Measurements from ENCODE around the gene AOPEP. TPM values are rescaled to one million over a fixed set of nuclear protein-coding genes. Genes with fewer than 3 reads are reported as not detected.

Gene AOPEP
- polyA plus RNA-seq, 2 of the 4 experiments (the other 2 are of a cell fraction): 226 to 266 TPM

DNA sequence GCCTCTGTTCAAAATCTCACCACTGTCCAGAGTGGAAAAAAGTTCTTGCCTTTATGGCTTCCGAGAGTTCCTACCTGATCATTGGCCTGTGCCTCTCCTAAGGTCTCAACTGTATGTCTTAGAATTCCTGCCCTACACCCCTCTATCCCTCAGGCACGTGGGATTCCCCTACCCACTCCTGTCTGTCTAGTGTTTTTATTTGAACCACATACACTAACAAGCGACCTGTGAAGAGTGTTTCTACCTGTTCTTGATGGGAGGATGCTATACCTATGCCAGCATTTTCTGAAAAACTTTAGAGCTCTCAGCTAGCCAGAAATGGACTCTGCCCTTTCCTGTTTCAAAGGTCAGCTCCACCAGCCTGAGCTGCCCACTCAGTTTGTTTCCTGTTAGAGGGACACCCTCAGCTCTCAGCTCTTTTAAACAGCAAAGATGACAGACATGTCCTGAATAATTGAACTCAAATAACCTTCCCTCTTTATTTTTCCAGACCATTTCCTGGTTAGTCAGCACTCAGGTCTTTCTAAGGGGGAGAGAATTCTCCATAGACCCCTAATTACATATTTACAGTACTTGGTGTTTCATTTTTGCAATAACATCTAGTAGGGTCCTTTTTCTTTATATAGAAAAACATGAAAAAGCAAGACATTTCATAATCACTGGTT is 214.8 kb downstream of the AOPEP start (continued):
- TF ChIP-seq, protein P1, sequence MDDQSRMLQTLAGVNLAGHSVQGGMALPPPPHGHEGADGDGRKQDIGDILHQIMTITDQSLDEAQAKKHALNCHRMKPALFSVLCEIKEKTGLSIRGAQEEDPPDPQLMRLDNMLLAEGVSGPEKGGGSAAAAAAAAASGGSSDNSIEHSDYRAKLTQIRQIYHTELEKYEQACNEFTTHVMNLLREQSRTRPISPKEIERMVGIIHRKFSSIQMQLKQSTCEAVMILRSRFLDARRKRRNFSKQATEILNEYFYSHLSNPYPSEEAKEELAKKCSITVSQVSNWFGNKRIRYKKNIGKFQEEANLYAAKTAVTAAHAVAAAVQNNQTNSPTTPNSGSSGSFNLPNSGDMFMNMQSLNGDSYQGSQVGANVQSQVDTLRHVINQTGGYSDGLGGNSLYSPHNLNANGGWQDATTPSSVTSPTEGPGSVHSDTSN (IDR thresholded peaks at IDR 0.05): no peak
- 0 out of 2 replicates have a peak, but pooled peaks have one; percentile 62 for TF ChIP-seq HOXB5 (CRISPR knock-in tag; IDR thresholded peaks at IDR 0.05)
- peak; percentile 57 to 70; a peak in 1 of 5 replicates for TF ChIP-seq JUN (IDR thresholded peaks at IDR 0.05)
- peak; percentile 25; the same call in 1 of the 2 replicates for TF ChIP-seq FOSL2 (IDR thresholded peaks at IDR 0.05)
- TF ChIP-seq FOSL2 (CRISPR knock-in tag; IDR thresholded peaks at IDR 0.05): peak; percentile 77
- 0 out of 2 replicates have a peak, but pooled peaks have one; percentile 56 for TF ChIP-seq ESRRA (IDR thresholded peaks at IDR 0.05; ENCODE audit: borderline replicate concordance, low read length)
- TF ChIP-seq FOXS1 (CRISPR knock-in tag; IDR thresholded peaks at IDR 0.05): 0 out of 2 replicates have a peak, but pooled peaks have one; percentile 36
- peak; percentile 73 to 75; a peak in 3 of 5 replicates for TF ChIP-seq EP300 (IDR thresholded peaks at IDR 0.05)
- TF ChIP-seq GATA3 (IDR thresholded peaks at IDR 0.05; ENCODE audit: borderline replicate concordance): peak; percentile 80

GRCh38 chr9:94944626-94945025 is 218.1 kb downstream of the AOPEP start:
- FAIRE-seq (no peak), DNase-seq (ENCODE audit: low read depth in 1 of 2, low spot score in 1 of 2) (no peak), ATAC-seq (no peak)
- POLR2A ChIA-PET: no interaction called here
- H3K4me1 ChIP-seq: peaks cover 73% of the 10 kb centered on the region
- WGBS (ENCODE audit: missing lambda C conversion rate): 92% methylated on average over 1 of the region's 1 CpG
- TF ChIP-seq, protein P2, sequence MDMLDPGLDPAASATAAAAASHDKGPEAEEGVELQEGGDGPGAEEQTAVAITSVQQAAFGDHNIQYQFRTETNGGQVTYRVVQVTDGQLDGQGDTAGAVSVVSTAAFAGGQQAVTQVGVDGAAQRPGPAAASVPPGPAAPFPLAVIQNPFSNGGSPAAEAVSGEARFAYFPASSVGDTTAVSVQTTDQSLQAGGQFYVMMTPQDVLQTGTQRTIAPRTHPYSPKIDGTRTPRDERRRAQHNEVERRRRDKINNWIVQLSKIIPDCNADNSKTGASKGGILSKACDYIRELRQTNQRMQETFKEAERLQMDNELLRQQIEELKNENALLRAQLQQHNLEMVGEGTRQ (IDR thresholded peaks at IDR 0.05): no peak
- peak; percentile 48 to 61; a peak in 1 of 4 replicates for TF ChIP-seq CEBPB (IDR thresholded peaks at IDR 0.05)
- H3K4me3 ChIP-seq: no peak overlapping the region
- peak overlapping the region; percentile 92 to 93 for H3K27ac ChIP-seq
- H3K9me3 ChIP-seq: no peaks in the 10 kb centered on the region
- H3K4me2 ChIP-seq: peak overlapping the region; percentile 45; the same call in 2 of the 3 replicates
- CTCF ChIA-PET: interaction anchor here (1.4 kb wide), 1 partner anchor 11 kb away, joined by 3 read pairs; no protein-coding TSS in a partner anchor

GRCh38 chr9:94945197-94946144 is 219.0 kb downstream of the AOPEP start:
- Histone ChIP-seq H3K4me1 (peaks cover 73% of the 10 kb centered on the region), H3K9me3 (no peaks in the 10 kb centered on the region), H3K4me3 (no peak overlapping the region), H3K4me2 (peak overlapping the region; percentile 45), H3K27ac (peak overlapping the region; percentile 92 to 93)
- ATAC-seq (peak; percentile 77 to 80), DNase-seq (ENCODE audit: low read depth in 1 of 2, low spot score in 1 of 2) (peak; percentile 61 to 81), FAIRE-seq (no peak)
- ChIA-PET CTCF (interaction anchor here (0.6 to 1.4 kb wide), 3 partner anchors 9 to 33 kb away, joined by 3 read pairs; no protein-coding TSS in a partner anchor), POLR2A (interaction anchor here (1.0 kb wide), 1 partner anchor 58 kb away, joined by 3 read pairs; no protein-coding TSS in a partner anchor)
- 23% methylated on average over 14 of the region's 14 CpGs for WGBS (ENCODE audit: missing lambda C conversion rate)
- TF ChIP-seq RFX5 (IDR thresholded peaks at IDR 0.05): no peak; the same call in 1 of the 2 replicates
- no peak; a peak in 1 of 5 replicates for TF ChIP-seq RAD21 (conservative IDR thresholded peaks at IDR 0.05 in 1 of 2, IDR thresholded peaks at IDR 0.05 in 1 of 2)
- no peak for TF ChIP-seq HMGXB4 (CRISPR knock-in tag; IDR thresholded peaks at IDR 0.05; ENCODE audit: borderline replicate concordance)
- no peak for TF ChIP-seq CTCF (IDR thresholded peaks at IDR 0.05)
- no peak for TF ChIP-seq ZC3H11A (IDR thresholded peaks at IDR 0.05)
- TF ChIP-seq CHD2 (IDR thresholded peaks at IDR 0.05; ENCODE audit: low read length, partially characterized antibody): no peak
- peak; percentile 65 for TF ChIP-seq NFE2L2 (conservative IDR thresholded peaks at IDR 0.05; ENCODE audit: low read length)
- no peak for TF ChIP-seq TFCP2L1 (CRISPR knock-in tag; IDR thresholded peaks at IDR 0.05)
- TF ChIP-seq ZNF302 (CRISPR knock-in tag; IDR thresholded peaks at IDR 0.05): peak; percentile 34
- no peak for TF ChIP-seq RCOR1 (IDR thresholded peaks at IDR 0.05; ENCODE audit: low read depth, low read length)
- no peak for TF ChIP-seq RNF2 (IDR thresholded peaks at IDR 0.05; ENCODE audit: borderline replicate concordance, low read depth)
- no peak for TF ChIP-seq SREBF2 (IDR thresholded peaks at IDR 0.05)
- TF ChIP-seq ZSCAN20 (CRISPR knock-in tag; IDR thresholded peaks at IDR 0.05): peak; percentile 46; the same call in 1 of the 2 replicates
- TF ChIP-seq ATOH8 (CRISPR knock-in tag; IDR thresholded peaks at IDR 0.05; ENCODE audit: low read depth): peak; percentile 91
- peak; percentile 11; the same call in 1 of the 2 replicates for TF ChIP-seq HEYL (CRISPR knock-in tag; IDR thresholded peaks at IDR 0.05)
